ENCODE measurements around the gene LRFN2. TPM values are rescaled to one million over a fixed set of nuclear protein-coding genes. Genes with fewer than 3 reads are reported as not detected.

The LRFN2 gene
- total RNA-seq, 1 donor from 2014 or later: not detected

DNA sequence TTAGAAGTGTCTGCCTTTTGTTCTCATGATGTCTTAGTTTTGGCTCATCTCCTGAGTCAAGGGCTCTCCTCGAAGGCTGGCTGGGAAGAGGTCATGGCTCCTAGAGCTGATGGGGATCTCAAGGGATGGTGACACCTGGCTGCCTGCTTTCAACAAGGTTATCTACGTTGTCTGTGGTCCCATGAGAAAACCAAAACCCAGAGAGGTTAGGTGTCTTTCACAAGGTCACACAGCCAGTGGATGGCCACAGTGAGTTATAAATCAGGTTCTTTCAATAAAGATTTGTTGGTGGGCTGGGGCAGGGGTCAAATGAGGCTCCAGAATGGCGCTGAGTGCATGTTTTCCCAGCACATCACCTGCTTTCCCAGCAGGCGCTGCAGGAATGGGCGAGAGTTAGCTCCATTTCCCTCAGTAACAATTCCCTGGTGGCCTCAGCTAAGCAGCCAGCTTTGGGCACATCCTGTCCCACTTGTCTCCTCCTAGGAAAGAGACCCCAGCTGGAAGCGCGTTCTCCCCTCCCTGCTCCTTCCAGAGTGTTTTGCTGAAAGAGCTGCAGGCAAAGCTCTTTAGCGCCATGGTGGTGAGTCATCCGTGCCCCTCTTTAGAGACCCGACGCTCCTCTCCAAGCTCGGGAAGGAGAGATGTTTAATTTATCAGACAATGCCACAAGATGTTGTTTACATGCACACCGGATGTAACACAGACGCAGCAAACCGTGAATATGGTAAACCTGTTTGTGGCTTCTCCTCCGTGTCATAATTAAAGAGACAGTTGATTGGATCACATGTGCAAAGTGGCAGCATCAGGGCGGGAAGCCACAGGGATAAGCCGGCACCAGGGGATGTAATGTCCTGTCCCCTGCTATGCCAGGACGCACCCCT is 109.7 kb downstream of the LRFN2 start:
- DNase-seq (ENCODE audit: low read depth): no peak

DNA sequence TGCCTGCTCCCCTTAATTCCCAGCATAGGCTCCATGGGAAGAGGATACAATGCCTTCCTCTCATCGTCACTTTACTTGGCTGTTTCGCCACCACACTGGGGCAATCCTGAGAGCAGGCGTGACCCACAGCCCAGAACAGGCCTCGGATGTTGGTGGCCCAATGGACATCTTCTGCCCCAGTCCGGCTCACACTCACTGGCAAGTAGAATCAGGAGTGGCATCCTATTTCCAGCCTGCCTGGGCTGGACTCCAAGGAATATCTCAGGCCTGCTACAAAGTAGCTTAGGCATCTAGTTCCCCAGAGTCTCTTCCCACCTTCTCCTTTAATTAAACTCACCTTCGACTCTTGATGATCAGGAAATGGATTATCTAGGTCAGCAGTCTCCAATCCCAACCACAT is 110.5 kb downstream of the LRFN2 start:
- no peak for DNase-seq (ENCODE audit: low read depth)

DNA sequence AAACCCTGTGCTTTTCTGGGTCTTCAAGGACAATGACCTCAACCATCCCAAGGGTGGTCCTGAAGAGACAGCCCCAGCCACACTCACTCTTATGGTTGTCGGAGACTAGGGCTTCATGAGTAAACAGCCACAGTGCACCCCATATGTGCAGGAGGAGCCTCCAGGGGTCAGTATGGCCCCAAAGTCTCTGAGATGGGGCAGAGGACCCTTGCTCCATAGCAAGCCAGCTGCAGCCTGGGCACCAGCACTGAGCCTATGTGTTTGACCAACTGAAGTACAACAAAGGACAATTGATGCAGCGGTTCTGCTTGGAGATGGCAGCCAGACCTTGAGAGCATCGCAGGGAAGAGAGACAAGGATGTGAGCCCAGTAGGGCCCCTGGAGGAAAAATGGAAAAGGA is 112.2 kb downstream of the LRFN2 start:
- DNase-seq (ENCODE audit: low read depth): no peak

DNA sequence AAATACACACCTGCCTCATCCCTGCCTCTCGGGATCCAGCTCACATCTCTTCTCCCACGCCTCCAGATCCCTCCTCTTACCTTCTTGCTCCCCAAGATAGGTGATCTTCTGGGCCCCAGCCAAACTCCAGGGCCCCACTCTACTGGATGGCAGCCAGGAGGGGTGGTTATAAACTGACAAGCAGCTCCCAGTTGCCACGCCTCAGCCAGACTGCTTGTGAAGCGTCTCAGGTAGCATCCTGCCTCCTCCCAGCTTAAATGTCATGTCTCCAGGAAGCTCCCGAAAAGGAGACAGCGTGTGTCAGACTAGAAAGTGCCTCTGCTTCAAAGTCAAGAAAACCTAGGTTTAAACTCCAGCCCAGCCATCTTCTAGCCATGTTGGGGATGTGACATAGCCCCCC is 114.1 kb downstream of the LRFN2 start:
- no peak for DNase-seq (ENCODE audit: low read depth)

DNA sequence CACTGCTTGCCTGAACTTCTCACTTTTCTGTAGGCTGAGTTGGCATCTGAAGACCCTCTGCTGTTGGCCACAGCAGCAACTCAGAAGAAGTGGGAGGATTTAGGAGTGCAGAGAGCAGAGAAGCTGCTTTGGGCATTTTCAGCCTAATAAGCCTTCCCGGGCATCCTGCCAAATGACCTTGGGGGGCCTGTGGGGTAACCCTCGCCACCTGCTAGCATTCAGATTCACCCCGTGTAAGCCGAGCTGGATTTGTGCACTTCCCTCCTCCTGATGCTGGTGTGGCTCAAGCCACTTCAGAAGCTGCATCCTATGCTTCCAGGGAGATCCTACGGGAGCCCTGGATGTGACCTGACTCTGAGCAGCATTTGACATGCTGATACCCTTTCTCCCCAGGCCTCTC is 114.8 kb downstream of the LRFN2 start:
- no peak for DNase-seq (ENCODE audit: low read depth)

DNA sequence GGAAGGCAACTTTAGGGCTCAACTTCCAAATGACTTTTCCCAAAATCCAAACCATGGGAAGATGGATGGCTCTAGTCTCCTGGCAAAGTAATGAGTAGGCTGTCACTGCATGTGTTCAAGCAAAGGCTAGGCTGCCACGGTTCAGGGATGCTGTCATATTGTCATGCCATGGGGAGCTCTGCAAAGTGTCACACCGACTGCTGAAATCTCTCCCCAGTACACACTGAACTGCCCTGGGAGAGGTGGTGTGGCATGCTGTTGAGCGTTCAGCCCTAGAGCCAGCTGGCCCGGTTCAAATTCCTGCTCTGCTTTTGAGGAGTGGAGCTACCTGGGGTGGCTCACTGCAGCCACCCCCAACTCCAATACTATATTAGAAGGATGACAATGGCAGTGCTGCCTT is 115.9 kb downstream of the LRFN2 start:
- no peak for DNase-seq (ENCODE audit: low read depth)

GRCh38 chr6:40469323-40469722 is 117.8 kb downstream of the LRFN2 start:
- DNase-seq (ENCODE audit: low read depth): no peak

- DNase-seq (ENCODE audit: low read depth): no peak
Measured at GRCh38 chr6:40466986-40467539, 120.1 kb downstream of the LRFN2 start.

- no peak for DNase-seq (ENCODE audit: low read depth)
Measured at GRCh38 chr6:40461643-40462042, 125.5 kb downstream of the LRFN2 start.

DNA sequence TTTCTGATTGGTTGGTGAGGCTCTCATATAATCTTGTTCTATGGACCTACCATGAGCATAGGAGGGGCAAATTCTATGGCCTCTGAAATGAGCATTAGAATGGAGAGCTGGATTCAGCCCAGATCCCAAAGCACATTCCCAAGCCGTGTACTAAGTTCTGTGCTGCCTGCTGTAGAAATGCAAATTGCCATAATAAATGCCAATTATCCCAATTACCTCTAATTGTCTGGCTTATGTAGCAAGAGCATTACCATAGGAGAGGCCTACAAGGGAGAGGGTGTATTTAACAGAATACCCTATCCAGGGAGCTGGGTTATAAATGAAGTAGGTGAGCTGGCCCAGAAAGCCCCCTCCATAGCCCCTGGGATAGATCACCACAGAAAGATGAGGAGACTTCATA is 126.8 kb downstream of the LRFN2 start:
- DNase-seq (ENCODE audit: low read depth): no peak

DNA sequence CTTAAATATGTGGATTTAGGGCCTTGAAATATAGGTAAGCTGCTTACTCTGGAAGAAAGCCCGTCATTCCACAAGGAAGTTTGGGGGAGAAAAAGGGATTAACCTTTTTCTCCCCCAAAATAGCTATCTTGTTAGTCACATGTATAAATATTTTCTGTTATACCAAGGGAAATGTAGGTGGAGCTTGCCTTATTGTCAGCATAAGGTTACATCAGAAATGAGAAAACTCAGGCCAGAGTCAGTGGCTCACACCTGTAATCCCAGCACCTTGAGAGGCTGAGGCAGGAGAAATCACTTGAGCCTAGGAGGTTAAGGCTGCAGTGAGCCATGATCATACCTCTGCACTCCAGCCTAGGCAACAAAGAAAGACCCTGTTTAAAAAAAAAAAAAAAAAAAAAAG is 129.9 kb downstream of the LRFN2 start:
- no peak for DNase-seq (ENCODE audit: low read depth)

GRCh38 chr6:40456390-40457013 is 130.7 kb downstream of the LRFN2 start:
- no peak for DNase-seq (ENCODE audit: low read depth)

DNA sequence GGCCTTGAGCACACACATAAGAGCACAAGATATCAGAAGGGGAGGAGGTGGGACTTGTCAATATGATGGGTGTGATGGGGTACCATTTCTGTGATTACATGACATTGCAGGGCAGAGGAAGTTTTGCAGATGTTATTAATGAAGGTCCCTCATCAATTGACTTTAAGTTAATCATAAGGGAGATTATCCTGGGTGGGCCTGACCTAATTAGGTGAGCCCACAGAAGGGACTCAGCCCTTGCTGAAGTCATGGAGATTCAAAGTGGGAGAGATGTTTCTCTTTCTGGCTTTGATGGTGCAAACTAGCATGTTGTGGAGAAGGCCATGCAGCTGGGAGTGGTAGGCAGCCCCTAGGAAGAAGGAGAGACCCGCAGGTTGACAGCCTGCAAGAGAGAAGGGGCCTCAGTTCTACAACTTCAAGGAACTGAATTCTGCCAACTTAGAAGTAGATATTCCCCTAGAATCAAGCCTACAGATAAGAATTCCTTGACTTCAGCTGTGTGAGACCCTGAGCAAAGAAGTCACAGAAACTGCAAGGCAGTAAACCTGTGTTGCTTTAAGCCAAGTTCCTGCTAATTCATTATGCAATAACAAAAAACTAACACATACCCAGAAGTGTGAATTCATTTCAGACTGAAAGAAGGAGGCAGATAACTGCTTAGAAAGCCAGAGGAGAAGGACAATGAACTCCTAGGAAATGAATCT is 131.3 kb downstream of the LRFN2 start:
- no peak for DNase-seq (ENCODE audit: low read depth)

GRCh38 chr6:40450483-40450882 is 136.7 kb downstream of the LRFN2 start:
- DNase-seq (ENCODE audit: low read depth): no peak

DNA sequence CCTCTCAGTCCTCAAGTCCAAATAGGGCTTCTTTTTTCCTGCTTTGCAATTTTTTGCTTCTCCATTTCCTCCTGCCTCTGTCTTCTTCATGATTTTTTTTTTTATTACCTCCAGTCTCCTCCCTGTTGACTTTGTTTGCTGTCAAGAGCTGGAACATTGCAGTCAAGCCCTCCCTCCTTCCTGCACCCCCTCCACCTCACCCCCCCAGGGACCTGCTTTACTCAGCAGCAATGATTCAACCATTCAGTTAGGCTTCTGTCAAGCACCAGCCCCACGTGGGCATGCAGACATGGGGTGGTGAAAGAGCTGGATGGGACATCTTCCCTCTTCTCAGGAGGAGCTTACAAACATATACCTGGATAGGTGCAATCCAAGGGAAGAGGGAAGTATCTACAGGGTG is 142.4 kb downstream of the LRFN2 start:
- no peak for DNase-seq (ENCODE audit: low read depth)

- DNase-seq (ENCODE audit: low read depth): no peak
Measured at GRCh38 chr6:40444312-40444711, 142.9 kb downstream of the LRFN2 start.

DNA sequence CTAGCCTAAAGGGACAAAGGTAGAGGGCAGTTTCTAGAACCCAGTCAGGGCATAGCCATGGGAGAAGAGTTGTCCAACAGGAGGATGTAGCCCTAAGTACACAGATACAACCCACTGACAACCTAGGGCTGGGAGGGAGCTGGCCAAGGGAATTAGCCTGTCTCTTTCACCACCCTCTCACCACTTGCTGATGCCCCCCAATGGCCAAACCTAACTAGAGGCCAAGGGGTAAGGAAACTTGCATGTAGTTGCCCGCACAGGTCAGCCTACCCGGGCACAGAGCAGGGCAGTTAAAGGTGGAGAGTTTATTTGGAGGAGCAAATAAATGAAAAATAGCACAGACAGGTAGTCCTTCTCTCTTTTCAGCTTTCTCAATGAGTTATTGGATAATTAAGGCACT is 143.3 kb downstream of the LRFN2 start:
- DNase-seq (ENCODE audit: low read depth): no peak

- no peak for DNase-seq (ENCODE audit: low read depth)
Measured at GRCh38 chr6:40442591-40442990, 144.6 kb downstream of the LRFN2 start.

- DNase-seq (ENCODE audit: low read depth): no peak
Measured at GRCh38 chr6:40441150-40441549, 146.0 kb downstream of the LRFN2 start.

- no peak for DNase-seq (ENCODE audit: low read depth)
Measured at GRCh38 chr6:40440053-40440452, 147.1 kb downstream of the LRFN2 start.

- no peak for DNase-seq (ENCODE audit: low read depth)
Measured at GRCh38 chr6:40439026-40439800, 148.0 kb downstream of the LRFN2 start.
